Osteoblast (primary cell): ENCODE measurements around the gene NTRK3. TPM values are rescaled to one million over a fixed set of nuclear protein-coding genes. Genes with fewer than 3 reads are reported as not detected.

Experiments
- DNase-seq: peaks from one replicate; pipeline ENCODE4 v3.0.0; 2011; ENCODE audit warnings: low spot score, mixed read lengths; ENCODE audit not compliant: insufficient read length; ENCODE audit errors: missing footprints
- H2AFZ ChIP-seq: 2 replicates; pipeline ENCODE4 v1.6.0; 2011; ENCODE audit warnings: mild to moderate bottlenecking, low read length
- H3K27ac ChIP-seq: 2 replicates; pipeline ENCODE4 v1.5.1; 2011; ENCODE audit warnings: mild to moderate bottlenecking, low read depth, low read length, moderate library complexity
- H3K27me3 ChIP-seq: 2 replicates; pipeline ENCODE4 v1.6.0; 2012; ENCODE audit warnings: mild to moderate bottlenecking, control low read depth, inconsistent platforms, low read length, moderate library complexity; ENCODE audit not compliant: insufficient read depth
- H3K36me3 ChIP-seq: 2 replicates; pipeline ENCODE4 v1.5.1; 2011; ENCODE audit warnings: mild to moderate bottlenecking, low read length, control low read depth, moderate library complexity; ENCODE audit not compliant: insufficient read depth
- H3K4me1 ChIP-seq: 2 replicates; pipeline ENCODE4 v1.5.1; 2011; ENCODE audit warnings: mild to moderate bottlenecking, low read length, control low read depth, moderate library complexity; ENCODE audit not compliant: insufficient read depth
- H3K4me2 ChIP-seq: 2 replicates; pipeline ENCODE4 v1.6.0; 2011; ENCODE audit warnings: mild to moderate bottlenecking, low read length; ENCODE audit not compliant: insufficient read depth
- H3K4me3 ChIP-seq: fragments of 200-600 bp; sonication (generic); 3 replicates; pipeline ENCODE4 v1.5.1; 2012; ENCODE audit warnings: mild to moderate bottlenecking, low read length, inconsistent platforms; ENCODE audit not compliant: insufficient read depth
- H3K79me2 ChIP-seq: 2 replicates; pipeline ENCODE4 v1.6.0; 2012; ENCODE audit warnings: mild to moderate bottlenecking, low read length, control low read depth, inconsistent platforms; ENCODE audit not compliant: insufficient read depth
- H3K9me3 ChIP-seq: 2 replicates; pipeline ENCODE4 v1.5.1; 2011; ENCODE audit warnings: low read depth, low read length, control low read depth
- H4K20me1 ChIP-seq: 2 replicates; pipeline ENCODE4 v1.6.0; 2012; ENCODE audit warnings: mild to moderate bottlenecking, low read length, control low read depth; ENCODE audit not compliant: insufficient read depth
- CTCF ChIP-seq: IDR thresholded peaks from 2 replicates; pipeline ENCODE4 v1.5.1; 2011; ENCODE audit warnings: mild to moderate bottlenecking, low read depth, low read length, moderate library complexity; ENCODE audit errors: extremely low read depth
- total RNA-seq: library from RNA; depleted of rRNA; stranded (reverse); fragments of >200 nt; gene quantifications from 2 replicates; pipeline ENCODE4 v1.2.3, GENCODE V29; 2012

Gene NTRK3
- total RNA-seq, 1 donor, result 0.72 TPM

DNA sequence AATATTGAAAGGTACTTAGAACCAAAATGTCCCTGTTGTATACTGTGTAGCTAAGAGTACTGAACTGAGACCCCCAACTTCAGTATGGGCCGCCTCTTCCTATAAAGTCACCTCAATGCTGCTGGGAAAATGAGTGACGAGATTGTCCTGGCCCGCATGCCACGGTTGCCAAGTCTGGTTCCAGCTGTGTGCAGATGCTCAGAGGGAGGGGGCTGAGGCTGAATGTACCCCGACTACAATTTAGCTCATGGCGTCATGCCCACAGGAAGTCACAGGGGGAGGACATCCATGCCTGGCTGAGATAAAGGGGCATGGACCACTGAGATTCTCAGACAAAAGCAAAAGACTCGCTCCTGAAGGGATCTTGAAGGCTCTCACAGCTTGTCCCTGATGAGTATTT, 271.1 kb downstream of the NTRK3 start:
- no peaks in the 10 kb centered on the region for H3K79me2 ChIP-seq
- no peaks in the 10 kb centered on the region for H4K20me1 ChIP-seq
- no peaks in the 10 kb centered on the region for H3K4me1 ChIP-seq
- no peak overlapping the region for H2AFZ ChIP-seq
- no peak for DNase-seq
- H3K36me3 ChIP-seq, result no peaks in the 10 kb centered on the region
- H3K9me3 ChIP-seq, result no peaks in the 10 kb centered on the region
- no peak overlapping the region for H3K4me3 ChIP-seq
- no peak for TF ChIP-seq CTCF
- H3K4me2 ChIP-seq, result no peak overlapping the region
- no peak overlapping the region for H3K27ac ChIP-seq
- H3K27me3 ChIP-seq, result no peaks in the 10 kb centered on the region

- Histone ChIP-seq H4K20me1 (no peaks in the 10 kb centered on the region), H3K27ac (no peak overlapping the region), H3K4me1 (no peaks in the 10 kb centered on the region), H3K36me3 (no peaks in the 10 kb centered on the region), H3K4me3 (no peak overlapping the region), H3K79me2 (no peaks in the 10 kb centered on the region), H3K27me3 (no peaks in the 10 kb centered on the region), H3K9me3 (no peaks in the 10 kb centered on the region), H2AFZ (no peak overlapping the region), H3K4me2 (no peak overlapping the region)
- TF ChIP-seq CTCF, result no peak
- DNase-seq, result no peak
Measured at GRCh38 chr15:87981969-87982368, 274.6 kb downstream of the NTRK3 start.

GRCh38 chr15:87977907-87978306, 278.6 kb downstream of the NTRK3 start:
- H3K4me3 ChIP-seq, result no peak overlapping the region
- no peak overlapping the region for H3K4me2 ChIP-seq
- no peaks in the 10 kb centered on the region for H3K79me2 ChIP-seq
- no peaks in the 10 kb centered on the region for H3K36me3 ChIP-seq
- H4K20me1 ChIP-seq, result no peaks in the 10 kb centered on the region
- H3K9me3 ChIP-seq, result no peaks in the 10 kb centered on the region
- no peaks in the 10 kb centered on the region for H3K4me1 ChIP-seq
- H3K27ac ChIP-seq, result no peak overlapping the region
- TF ChIP-seq CTCF, result no peak
- H2AFZ ChIP-seq, result no peak overlapping the region
- no peaks in the 10 kb centered on the region for H3K27me3 ChIP-seq
- no peak for DNase-seq

DNA sequence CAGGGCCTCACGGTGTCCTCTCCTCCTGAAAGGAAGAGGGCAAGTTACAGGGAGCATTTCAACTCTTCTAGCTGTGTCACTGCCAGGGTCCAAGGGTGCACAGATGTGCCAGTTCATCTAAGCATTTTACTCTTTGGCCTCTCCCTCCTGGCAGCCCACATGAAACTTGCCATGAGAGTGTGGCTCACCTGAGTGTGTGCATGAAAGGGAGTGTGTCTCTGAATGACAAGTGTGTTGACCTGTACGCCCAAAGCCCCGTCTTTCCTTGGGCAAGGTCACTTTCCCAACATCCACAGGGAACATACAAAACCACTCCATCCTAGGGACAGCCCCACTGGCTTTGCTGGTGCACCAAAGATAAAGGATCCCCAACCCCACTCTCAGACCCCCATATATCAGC, 280.0 kb downstream of the NTRK3 start:
- no peaks in the 10 kb centered on the region for H3K36me3 ChIP-seq
- H3K79me2 ChIP-seq, result no peaks in the 10 kb centered on the region
- H3K4me3 ChIP-seq, result no peak overlapping the region
- H3K27ac ChIP-seq, result no peak overlapping the region
- H3K4me2 ChIP-seq, result no peak overlapping the region
- no peaks in the 10 kb centered on the region for H3K27me3 ChIP-seq
- H2AFZ ChIP-seq, result no peak overlapping the region
- H4K20me1 ChIP-seq, result no peaks in the 10 kb centered on the region
- DNase-seq, result no peak
- no peak for TF ChIP-seq CTCF
- H3K4me1 ChIP-seq, result no peaks in the 10 kb centered on the region
- H3K9me3 ChIP-seq, result no peaks in the 10 kb centered on the region
